ENCODE measurements around the gene RALGPS1.

DNA sequence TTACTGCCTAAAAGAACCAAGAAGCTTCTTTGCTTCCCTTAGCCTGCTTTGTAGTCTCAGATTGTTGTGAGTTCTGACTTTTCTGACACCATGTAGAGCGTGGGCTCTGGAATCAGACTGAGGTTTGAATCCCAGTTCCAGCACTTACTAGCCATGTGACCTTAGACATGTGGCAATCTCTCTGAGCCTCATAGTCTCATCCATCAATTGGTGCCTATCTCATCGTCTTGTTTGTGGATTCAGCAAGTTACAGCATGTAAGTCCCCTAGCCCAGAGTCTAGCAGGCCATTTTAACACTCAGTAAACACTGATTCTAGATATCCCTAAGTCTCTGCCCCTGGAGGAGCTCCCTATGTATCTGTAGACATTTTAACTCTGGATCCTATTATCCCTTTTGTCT, 113.1 kb downstream of the RALGPS1 start:
- TF ChIP-seq, protein P1, sequence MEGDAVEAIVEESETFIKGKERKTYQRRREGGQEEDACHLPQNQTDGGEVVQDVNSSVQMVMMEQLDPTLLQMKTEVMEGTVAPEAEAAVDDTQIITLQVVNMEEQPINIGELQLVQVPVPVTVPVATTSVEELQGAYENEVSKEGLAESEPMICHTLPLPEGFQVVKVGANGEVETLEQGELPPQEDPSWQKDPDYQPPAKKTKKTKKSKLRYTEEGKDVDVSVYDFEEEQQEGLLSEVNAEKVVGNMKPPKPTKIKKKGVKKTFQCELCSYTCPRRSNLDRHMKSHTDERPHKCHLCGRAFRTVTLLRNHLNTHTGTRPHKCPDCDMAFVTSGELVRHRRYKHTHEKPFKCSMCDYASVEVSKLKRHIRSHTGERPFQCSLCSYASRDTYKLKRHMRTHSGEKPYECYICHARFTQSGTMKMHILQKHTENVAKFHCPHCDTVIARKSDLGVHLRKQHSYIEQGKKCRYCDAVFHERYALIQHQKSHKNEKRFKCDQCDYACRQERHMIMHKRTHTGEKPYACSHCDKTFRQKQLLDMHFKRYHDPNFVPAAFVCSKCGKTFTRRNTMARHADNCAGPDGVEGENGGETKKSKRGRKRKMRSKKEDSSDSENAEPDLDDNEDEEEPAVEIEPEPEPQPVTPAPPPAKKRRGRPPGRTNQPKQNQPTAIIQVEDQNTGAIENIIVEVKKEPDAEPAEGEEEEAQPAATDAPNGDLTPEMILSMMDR (IDR thresholded peaks at IDR 0.05; ENCODE audit: low read length), result no peak
- no peak for TF ChIP-seq EZH2 (optimal IDR thresholded peaks at IDR 0.05; ENCODE audit: low read depth, low read length)
- TF ChIP-seq EZH2phosphoT487 (IDR thresholded peaks at IDR 0.05; ENCODE audit: low read length), result no peak
